ENCODE results near the gene GTF3A. TPM values are rescaled to one million over a fixed set of nuclear protein-coding genes. Genes with fewer than 3 reads are reported as not detected.

GTF3A gene
- total and polyA plus RNA-seq, 2 experiments from 2014 or later = 109 to 190 TPM

GRCh38 chr13:27437126-27437525 is 12.7 kb downstream of the GTF3A start (continued):
- TF ChIP-seq REST (IDR thresholded peaks at IDR 0.05; ENCODE audit: unreplicated experiment) = no peak

- Mint-ChIP-seq H3K27ac (no peak overlapping the region), H3K9me3 (no peaks in the 10 kb centered on the region), H3K36me3 (ENCODE audit: low read depth) (peaks cover 18% of the 10 kb centered on the region; the same call in 2 of the 3 replicates), H3K27me3 (ENCODE audit: insufficient read depth, low read depth, poor library complexity) (peaks cover 2% of the 10 kb centered on the region), H3K4me1 (peaks cover 11% of the 10 kb centered on the region), H3K4me3 (no peak overlapping the region)
- TF ChIP-seq ZNF331 (CRISPR knock-in tag; IDR thresholded peaks at IDR 0.05; ENCODE audit: low read depth) (no peak), ETS1 (IDR thresholded peaks at IDR 0.05) (no peak), EZH2 (IDR thresholded peaks at IDR 0.05; ENCODE audit: low read depth, unreplicated experiment) (no peak), REST (IDR thresholded peaks at IDR 0.05; ENCODE audit: unreplicated experiment) (no peak), EZH2phosphoT487 (IDR thresholded peaks at IDR 0.05; ENCODE audit: unreplicated experiment) (no peak), STAT1 (IDR thresholded peaks at IDR 0.05; ENCODE audit: unreplicated experiment) (no peak), ZNF462 (CRISPR knock-in tag; IDR thresholded peaks at IDR 0.05) (no peak), JUNB (IDR thresholded peaks at IDR 0.05; ENCODE audit: unreplicated experiment) (no peak), POLR2AphosphoS5 (IDR thresholded peaks at IDR 0.05; ENCODE audit: low read depth) (no peak)
- H3K27ac ChIP-seq (ENCODE audit: low read depth) = 0 out of 2 replicates have a peak overlapping the region, but pooled peaks have one; percentile 19
- peaks cover 9% of the 10 kb centered on the region for H3K79me2 ChIP-seq (replicated peaks; ENCODE audit: insufficient read depth)
- DNase-seq (ENCODE audit: low spot score) (no peak), ATAC-seq (no peak)
- no peak overlapping the region for H3K4me2 ChIP-seq
- H3K4me1 ChIP-seq (ENCODE audit: insufficient read depth) = peaks cover 9% of the 10 kb centered on the region; the same call in 1 of the 2 replicates
- H3K36me3 ChIP-seq (ENCODE audit: insufficient read depth) = peaks cover 7% of the 10 kb centered on the region
- no peak overlapping the region for H3K4me3 ChIP-seq
- peaks cover 5% of the 10 kb centered on the region; the same call in 1 of the 2 replicates for H4K20me1 ChIP-seq (replicated peaks; ENCODE audit: insufficient read depth)
- no peaks in the 10 kb centered on the region for H3K27me3 ChIP-seq (ENCODE audit: insufficient read depth)
- 0 out of 2 replicates have a peak, but pooled peaks cover 5% of the 10 kb centered on the region for H3F3A ChIP-seq (replicated peaks; ENCODE audit: low read depth)
- no peaks in the 10 kb centered on the region for H3K9me2 ChIP-seq (ENCODE audit: insufficient read depth)
- no peak overlapping the region for H2AFZ ChIP-seq
Measured at GRCh38 chr13:27440408-27440807, 16.0 kb downstream of the GTF3A start.

Data from GM23338 (cell line).